Measurements from ENCODE around the gene GPR37.

DNA sequence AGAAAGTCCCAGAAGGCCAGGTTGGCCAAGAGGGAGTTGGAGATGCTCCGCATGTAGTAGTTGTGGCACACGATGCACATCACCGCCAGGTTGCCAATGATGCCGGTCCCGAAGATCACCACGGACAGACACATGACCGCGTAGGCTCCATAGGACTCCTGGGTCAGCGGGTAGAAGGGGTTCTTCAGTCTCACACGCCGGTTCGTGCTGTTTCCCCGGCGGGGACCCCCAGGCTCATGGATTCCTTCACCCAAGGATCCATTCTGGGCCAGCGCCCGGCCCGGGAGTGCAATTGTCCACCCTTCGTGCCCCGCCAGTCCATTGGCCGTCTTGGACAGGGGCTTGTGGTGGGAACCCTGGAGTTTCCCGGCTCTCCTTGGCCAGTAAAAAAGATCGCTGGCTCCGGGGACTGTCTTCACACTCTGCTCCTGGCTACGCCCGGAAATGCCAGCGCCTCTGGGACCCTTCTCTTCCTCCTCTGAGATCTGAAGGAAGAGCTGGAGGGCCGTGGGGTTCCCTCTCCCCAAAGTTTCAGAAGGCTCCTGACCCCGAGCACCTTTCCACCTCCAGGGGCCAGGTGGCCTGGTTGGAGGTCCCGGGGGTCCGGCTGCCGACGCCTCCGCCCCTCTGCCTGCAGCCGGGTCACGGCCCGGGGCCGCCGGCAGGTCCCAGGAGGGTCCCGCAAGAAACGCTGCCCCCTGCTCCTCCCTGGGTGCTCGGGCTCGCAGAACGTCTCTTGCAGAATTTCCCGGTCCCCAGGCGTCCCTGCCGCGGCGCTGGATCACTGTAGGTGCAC, 1.3 kb downstream of the GPR37 start:
- TF ChIP-seq, protein P1, sequence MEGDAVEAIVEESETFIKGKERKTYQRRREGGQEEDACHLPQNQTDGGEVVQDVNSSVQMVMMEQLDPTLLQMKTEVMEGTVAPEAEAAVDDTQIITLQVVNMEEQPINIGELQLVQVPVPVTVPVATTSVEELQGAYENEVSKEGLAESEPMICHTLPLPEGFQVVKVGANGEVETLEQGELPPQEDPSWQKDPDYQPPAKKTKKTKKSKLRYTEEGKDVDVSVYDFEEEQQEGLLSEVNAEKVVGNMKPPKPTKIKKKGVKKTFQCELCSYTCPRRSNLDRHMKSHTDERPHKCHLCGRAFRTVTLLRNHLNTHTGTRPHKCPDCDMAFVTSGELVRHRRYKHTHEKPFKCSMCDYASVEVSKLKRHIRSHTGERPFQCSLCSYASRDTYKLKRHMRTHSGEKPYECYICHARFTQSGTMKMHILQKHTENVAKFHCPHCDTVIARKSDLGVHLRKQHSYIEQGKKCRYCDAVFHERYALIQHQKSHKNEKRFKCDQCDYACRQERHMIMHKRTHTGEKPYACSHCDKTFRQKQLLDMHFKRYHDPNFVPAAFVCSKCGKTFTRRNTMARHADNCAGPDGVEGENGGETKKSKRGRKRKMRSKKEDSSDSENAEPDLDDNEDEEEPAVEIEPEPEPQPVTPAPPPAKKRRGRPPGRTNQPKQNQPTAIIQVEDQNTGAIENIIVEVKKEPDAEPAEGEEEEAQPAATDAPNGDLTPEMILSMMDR (IDR thresholded peaks at IDR 0.05; ENCODE audit: low read depth, low read length, poor library complexity, severe bottlenecking), result no peak
- no peak for TF ChIP-seq EZH2phosphoT487 (IDR thresholded peaks at IDR 0.05; ENCODE audit: borderline replicate concordance, low read length)

All from DOHH2 (cell line).